ENCODE data around the gene CDCP2.

Gene CDCP2

DNA sequence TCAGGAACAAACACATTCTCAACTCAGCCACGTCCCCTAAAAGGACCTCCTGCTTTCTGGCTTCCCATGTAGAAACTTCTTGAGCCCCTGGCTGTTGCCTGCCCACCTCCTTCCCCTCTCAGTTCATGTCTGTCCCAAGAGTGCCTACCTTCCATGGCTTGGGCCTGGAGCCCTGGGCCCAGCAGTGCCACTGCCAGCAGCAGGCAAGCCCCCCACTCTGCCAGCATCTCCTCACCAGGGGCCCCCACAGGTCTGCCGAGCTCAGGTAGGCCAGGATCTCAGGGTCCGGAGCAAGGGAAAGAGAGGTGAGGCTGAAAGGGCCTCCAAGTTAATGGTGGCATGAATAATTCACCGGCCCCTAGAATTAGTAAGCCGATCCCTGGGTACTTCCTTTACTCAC, at the start of gene CDCP2:
TSS of gene CDCP2 (minus strand) at position 305 of the 400 bp plus-strand sequence. CDS start at position 227, 78 bp downstream.
- DNase-seq = no peak

DNA sequence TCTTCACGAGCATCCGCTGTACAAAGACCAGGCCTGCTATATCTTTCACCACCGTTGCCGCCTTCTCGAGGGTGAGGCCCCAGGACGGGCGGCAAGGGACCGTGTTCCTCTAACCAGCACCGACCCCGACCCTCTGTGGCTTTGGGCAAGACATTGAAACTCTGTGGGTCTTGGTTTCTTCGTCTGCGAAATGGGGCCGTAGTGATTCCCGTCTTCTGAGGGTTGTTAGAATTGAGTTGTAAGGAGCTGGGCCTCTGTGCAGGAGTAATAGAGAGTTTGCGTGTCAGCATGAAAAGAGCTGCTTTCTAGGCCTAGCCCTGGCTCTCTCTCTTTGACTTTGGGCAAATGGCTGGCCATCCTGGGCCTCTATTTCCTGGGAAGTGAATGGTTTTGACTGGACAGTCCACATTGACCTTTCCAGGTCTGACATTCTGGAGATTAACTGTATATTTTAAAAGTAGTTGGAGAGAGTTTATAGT, 47.8 kb upstream of the CDCP2 start:
- DNase-seq = peak in 2 of 58 donors; percentile 24 to 25

DNA sequence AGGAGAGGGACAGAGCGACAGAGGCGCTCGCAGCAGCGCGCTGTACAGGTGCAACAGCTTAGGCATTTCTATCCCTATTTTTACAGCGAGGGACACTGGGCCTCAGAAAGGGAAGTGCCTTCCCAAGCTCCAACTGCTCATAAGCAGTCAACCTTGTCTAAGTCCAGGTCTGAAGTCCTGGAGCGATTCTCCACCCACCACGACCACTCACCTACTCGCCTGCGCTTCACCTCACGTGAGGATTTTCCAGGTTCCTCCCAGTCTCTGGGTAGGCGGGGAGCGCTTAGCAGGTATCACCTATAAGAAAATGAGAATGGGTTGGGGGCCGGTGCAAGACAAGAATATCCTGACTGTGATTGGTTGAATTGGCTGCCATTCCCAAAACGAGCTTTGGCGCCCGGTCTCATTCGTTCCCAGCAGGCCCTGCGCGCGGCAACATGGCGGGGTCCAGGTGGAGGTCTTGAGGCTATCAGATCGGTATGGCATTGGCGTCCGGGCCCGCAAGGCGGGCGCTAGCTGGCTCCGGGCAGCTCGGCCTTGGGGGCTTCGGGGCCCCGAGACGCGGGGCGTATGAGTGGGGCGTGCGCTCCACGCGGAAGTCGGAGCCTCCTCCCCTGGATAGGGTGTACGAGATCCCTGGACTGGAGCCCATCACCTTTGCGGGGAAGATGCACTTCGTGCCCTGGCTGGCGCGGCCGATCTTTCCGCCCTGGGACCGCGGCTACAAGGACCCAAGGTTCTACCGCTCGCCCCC, 47.1 kb upstream of the CDCP2 start, which contains the start of the genes CYB5RL and MRPL37:
TSS of gene CYB5RL (minus strand) at position 266 of the 754 bp plus-strand sequence. CDS start 4,414 bp downstream, outside the sequence.
TSS of gene MRPL37 (plus strand) at position 403 of the 754 bp plus-strand sequence. CDS start at position 480, 77 bp downstream.
- peak; percentile 56 to 97 (median 88) for DNase-seq

DNA sequence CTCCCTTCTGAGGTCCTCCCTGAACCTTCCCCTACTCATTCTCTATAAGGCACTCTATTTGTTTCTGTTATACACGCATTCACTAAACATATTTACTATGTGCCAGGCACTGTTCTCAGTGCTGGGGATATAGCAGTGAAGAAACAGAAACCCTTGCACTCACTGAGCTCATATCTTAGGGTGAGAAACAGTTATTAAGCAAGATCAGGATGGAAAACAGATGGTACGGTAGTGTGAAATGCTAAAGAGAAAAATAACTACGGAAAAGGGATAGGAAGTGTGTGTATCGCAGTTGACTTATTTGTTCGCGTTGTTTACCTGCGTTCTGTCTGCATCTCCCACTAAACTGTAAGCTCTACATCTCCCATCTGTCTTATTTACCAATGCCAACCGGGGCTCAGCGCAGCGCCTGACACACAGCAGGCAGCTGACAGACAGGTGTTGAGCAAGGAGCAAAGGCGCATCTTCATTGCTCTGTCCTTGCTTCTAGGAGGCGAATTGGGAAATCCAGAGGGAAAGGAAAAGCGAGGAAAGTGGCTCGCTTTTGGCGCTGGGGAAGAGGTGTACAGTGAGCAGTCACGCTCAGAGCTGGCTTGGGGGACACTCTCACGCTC, 46.5 kb upstream of the CDCP2 start:
- peak in 5 of 58 donors; percentile 19 to 56 (median 40) for DNase-seq

- DNase-seq = no peak
These were observed 40.7 kb upstream of the CDCP2 start for GRCh38 chr1:54193453-54193852.

DNA sequence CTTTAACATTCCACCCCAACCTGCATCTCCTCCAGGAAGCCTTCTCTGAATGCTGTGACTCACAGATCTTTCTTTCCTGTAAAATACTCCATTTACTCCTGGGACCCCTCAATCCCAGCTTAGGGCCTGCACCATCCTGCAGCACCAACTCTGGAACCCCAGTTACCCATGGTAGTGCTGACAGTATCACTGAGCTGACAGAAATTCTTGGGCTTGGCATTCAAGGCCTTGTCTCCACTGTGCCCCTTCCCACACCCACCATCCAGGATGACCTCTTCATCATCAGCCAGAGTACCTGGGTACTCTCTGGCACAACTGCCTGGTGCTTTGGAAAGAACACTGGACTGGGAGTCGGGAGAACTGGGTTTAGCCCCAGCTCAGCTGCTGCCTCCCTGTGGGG, 38.7 kb upstream of the CDCP2 start:
- DNase-seq = no peak

DNA sequence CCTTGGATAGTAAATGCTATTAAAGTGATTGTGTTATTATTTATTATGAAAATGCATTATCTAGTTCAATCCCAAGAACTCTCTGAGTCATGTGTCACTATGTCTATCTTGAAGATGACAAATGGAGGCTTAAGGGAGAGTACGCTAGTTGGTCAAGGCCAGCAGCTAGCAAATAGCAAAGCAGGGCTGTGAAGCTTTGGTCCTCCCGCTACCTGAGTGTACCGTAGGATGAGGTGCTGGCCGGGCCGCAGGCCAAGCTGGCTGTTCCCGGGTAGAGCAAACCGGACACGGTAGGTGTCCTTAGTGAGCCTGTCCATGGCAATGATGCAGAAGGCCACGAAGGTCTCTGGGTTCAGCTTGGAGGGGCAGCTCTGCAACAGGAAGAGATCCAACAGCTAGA, 37.7 kb upstream of the CDCP2 start:
- no peak for DNase-seq

DNA sequence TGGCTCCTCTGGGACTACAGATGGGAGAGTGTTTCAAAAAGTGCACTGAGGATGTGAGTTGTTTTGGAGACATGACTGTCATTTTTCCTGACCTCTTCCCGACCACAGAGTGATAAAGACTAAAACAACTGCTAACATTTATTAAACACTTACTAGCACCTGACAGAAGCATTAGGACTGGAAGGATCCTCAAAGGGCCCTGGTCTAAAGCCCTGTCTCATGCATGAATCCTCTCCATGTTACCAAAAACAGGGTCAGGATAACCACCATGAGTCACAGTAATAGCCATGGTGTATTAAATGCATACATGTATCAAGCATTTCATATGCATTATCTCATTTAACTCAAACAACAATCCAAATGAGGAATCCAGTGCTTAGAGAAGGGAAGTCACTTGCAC, 35.5 kb upstream of the CDCP2 start:
- DNase-seq = no peak

- no peak for DNase-seq
These were observed 33.3 kb upstream of the CDCP2 start for GRCh38 chr1:54186056-54186455.

DNA sequence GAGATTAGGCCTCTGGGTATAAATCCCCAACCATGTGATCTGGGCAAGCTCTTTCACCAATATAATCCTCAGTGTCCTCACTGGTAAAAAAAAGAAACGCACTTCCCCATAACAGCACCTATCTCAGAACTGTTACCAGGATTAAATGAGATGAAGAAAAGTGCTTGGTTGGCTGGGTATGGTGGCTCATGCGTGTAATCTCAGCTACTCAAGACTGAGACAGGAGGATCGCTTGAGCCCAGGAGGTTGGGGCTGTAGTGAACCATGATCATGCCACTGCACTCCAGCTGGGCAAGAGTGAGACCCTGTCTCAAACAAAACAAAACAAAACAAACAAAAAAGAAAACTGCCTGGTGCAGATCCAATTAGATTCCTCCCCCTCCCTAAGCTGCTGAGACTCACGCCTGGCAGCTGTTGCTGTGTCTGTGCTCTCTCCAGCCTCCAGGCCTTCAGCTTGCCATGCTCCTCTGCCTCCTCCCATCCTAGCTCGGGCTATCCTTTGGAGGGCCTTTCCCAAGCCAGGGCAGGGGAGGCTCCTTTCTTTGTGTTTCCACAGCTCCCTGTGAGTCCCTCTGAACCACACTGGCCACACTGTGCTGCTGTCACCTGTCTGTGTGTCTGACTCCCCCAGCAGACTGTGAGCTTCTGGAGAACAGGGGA, 28.0 kb upstream of the CDCP2 start:
- DNase-seq = no peak

DNA sequence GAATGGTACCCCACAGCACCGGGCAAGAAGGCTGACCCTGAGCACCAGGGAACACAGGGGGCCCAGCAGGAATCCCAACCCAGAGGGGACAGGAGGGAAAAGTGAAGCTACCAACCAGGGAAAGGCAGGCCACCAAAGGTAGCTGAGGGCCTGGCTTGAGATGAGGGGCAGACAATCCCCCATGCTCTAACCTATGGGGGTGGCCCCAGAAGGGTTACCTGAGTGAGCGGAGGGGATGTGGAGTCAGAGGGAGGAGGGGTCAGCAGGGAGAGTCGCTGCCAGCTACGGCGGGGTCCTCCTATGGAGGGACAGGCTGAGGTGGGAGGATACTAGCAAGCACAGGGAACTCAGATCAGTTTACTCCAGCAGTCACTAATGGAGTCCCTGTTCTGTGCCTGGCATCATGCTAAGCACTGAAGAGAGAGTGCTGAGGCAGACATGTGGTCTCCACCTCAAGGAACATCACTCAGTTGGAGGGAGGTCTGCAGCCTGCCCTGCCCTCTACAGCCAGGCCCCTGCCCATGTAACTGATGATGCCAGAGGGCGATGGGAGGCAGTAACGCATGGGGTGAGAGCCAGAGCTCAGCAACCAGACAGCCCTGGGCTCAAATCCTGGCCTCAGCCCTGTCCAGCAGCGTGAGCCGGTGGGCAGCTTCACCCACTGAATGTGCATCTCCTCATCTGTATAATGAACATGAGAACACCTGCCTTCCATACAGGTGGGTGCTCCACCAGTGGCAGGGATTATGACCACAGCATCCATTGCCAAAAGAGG, 25.7 kb upstream of the CDCP2 start:
- DNase-seq = no peak

DNA sequence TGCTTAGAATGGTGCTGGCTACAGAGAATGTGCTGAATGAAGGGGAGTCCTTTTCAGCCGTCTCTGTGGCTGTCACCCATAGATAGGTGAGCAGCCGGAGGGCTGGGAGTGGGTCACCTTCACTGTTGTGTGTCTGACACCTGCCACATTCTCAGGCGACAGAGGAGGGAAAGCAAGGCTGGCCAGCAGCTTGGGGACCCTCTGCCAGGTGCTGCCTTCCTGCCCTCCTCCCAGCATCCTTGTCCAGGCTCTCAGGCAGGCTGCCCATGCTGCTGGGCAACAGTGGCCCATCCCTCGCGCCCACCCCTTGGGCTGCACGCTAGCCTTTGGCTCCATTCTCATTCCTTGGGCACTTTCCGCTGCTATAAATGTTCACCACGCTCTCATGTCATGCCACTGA, 24.9 kb upstream of the CDCP2 start:
- no peak for DNase-seq

DNA sequence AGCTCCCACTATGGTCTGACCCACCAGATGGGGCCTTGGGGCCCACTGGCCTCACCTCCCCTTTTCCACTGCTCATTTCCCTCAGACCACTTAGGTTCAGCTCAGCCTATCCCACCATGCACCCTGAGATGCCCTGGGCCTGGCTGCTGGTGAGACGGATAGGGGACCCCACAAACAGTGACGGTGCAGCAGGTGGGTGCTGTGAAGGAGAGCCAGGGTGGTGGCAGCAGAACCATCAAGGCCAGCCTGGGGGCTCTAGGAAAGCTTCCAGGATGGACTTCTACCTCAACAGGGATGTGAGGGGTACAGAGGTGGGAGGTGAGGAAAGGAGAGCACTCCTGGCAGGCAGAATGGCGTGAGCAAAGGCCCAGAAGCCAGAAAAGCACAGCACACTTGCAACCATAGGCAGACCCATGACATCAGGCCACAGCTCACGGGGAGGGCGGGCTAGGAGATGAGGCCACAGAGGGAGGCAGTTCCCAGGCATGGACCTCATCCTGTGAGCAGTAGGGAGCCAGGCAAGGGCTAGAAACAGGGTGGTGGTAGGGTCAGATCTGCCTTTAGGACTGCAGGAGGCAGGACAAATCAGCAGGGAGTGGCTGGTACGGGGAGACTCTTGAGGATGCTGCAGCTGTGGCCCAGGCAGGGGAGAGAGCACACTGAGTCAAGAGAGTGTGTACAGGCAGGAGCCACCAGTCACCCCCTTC, 24.0 kb upstream of the CDCP2 start:
- DNase-seq = no peak

GRCh38 chr1:54174106-54174505, 21.3 kb upstream of the CDCP2 start:
- DNase-seq = no peak

GRCh38 chr1:54173681-54174080, 20.9 kb upstream of the CDCP2 start:
- DNase-seq = peak in 46 of 58 donors; percentile 6 to 81 (median 41)

GRCh38 chr1:54172614-54173599, 20.1 kb upstream of the CDCP2 start:
- peak in 3 of 58 donors; percentile 3 to 9 (median 6) for DNase-seq

- DNase-seq = peak in 1 of 58 donors; percentile 8
These were observed 18.8 kb upstream of the CDCP2 start for GRCh38 chr1:54171606-54172005.

GRCh38 chr1:54171016-54171415, 18.2 kb upstream of the CDCP2 start:
- peak in 2 of 58 donors; percentile 4 to 34 for DNase-seq

DNA sequence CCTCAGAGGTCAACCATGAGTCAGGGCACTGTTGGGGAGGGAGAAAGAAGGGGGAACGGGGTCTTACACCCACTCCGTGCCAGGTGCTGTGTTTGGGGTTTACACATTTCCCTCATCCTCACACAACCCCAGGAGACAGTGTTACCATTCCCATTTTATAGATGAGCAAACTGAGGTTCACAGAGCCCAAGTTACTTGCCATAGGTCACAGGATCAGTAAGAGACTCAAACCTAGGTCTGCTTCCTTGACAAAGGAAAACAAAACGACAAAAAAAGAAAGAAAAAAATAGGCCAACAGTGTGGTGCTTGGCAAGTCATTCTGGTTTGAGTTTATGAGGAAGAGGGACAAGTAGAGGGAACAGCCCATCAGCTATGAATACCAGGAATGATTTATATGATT, 16.3 kb upstream of the CDCP2 start:
- DNase-seq = no peak

All from anterior cingulate cortex (tissue), 58 donors.